Endothelial cell of hepatic sinusoid (primary cell): ENCODE data around the gene LARP1.

ENCODE experiments used
- in situ Hi-C: cut with HindIII; loops from 2 replicates; pipeline ENCODE4 v1.10.0; 2017; ENCODE audit warnings: low sequenced_read_pairs

LARP1 gene

DNA sequence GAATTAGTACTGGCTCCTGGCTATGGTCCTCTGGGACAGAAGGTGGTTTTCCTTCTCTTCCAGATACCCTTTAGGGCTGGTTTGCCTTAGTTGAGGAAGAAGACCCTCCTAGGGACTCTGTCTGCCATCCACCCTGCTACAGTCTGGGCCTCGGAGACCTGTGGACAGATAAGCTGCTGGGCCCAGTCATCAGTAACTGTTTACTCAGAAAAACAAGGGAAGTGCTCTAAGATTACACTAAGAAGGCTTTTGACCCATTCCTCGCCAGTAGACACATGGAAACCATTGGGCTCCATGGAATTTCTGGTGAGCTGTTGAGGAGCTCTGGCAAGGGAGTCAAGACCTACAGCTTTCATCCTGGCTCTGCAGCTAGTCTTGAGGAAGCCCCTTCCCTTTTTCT is 31.2 kb downstream of the LARP1 start:
- in situ Hi-C loops, result no loop called here

DNA sequence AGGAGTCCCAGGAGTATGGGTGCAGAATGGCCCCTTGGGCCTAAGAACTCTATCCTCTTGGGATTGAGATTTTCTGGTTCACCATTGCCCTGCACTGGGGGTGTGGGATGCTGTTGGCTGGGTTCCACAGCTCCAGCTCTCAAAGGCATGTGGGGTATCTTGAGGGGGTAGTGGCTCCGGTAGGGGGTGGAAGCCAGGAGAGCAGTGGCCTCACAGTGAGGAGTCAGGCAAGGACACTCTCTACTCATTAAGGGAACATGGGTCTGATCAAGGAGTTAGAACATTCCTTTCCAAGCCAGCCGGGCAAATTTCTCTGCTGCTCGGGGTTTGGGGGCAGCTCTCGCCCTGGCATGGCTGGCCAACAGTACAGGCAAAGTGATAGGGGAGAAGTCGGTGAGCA is 33.0 kb downstream of the LARP1 start:
- in situ Hi-C loops, result no loop called here

DNA sequence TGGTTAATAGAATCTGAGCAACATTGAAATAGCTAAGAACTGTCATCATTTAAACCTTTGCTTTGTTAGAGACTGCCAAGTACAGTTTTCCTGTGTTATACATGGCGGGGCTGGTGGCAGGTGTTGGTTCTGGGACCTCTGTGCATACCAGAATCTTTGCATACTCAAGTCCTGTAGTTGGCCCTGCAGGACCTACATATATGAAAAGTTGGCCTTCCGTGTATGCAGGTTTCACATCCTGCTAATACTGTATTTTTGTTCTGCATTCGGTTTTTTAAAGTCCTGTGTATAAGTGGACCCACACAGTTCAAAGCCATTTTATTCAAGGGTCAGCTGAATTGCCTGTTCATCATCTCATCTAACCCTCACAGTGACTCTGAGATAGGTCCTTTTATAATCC is 36.4 kb downstream of the LARP1 start:
- in situ Hi-C loops, result loop anchor here (5.0 kb wide), 1 partner anchor 79 kb away; no protein-coding TSS in a partner anchor

DNA sequence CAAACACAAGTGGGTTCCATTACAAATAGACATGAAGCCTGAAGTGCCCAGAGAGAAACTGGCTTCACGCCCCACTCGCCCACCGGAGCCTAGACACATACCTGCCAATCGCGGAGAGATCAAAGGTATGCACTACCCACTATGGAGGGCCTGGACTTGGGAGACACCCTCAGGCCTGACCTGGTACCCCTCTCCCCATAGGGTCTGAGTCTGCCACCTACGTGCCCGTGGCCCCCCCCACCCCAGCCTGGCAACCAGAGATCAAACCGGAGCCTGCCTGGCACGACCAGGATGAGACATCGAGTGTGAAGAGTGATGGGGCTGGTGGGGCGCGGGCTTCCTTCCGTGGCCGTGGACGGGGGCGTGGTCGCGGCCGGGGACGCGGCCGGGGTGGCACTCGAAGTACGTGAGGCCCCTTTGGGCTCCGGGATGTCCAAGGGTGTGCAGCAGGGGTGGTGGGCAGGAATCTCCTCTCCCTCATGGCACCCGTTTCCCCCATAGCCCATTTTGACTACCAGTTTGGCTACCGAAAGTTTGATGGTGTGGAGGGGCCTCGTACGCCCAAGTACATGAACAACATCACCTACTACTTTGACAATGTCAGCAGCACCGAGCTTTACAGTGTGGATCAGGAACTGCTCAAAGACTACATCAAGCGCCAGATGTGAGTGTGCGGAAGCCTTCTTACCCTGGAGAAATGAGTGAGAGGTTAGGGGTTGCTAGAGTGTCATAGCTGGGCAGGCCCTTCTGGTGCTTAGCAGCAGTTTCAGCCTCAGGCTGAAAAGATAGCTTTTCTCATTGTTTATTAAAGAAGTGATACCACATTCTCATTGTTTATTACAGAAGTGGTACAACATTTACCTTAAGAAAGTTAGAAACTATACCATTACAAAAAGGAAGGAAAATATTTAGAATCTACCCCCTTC is 38.7 kb downstream of the LARP1 start:
- in situ Hi-C loops, result loop anchor here (5.0 kb wide), 1 partner anchor 82 kb away; no protein-coding TSS in a partner anchor

DNA sequence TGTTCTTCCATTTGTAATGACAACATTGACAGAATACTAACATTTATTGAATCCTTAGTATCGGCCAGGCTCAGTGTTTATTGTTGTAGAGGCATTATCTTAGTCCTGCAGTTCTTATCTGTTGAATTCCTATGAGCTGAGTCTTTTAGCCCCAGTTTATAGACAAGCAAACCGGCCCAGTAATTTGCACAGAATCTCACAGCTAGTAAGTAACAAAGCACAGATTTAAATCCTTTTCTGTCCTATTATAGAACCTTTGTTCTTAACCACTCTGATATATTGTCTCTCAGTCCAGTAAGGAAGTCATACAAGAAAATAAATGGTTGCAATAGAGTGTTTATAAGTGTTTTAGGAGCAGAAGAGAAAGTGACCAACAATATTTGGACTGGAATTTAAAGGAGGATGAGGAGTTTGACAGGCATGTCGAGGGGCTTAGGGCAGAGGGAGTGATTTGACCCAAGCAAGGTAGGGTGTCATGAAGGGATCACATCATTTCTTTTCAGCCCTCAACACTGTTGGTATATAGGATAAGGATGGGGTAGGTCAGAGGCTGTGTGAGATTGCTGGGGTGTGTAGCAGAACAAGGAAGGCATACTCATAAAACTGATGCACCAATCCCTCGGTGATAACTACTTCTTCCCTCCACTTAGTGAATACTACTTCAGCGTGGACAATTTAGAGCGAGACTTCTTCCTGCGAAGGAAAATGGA is 39.5 kb downstream of the LARP1 start:
- in situ Hi-C loops, result loop anchor here (5.0 kb wide), 1 partner anchor 82 kb away; no protein-coding TSS in a partner anchor

DNA sequence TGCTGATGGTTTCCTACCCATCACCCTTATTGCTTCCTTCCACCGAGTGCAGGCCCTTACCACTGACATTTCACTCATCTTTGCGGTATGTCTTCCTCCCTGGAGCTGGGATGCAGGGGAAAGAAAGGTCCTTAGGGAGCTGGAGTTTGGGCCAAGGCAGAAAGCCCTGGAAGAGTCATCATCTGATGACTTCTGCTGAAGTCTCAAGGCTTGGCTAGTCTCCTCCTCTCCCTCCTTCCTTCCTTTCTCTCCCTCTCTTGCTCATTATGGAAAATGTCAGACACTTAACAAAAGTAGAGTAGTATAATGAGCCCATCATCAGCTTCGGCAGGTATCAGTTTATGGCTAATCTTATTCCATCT is 40.0 kb downstream of the LARP1 start:
- in situ Hi-C loops, result no loop called here

DNA sequence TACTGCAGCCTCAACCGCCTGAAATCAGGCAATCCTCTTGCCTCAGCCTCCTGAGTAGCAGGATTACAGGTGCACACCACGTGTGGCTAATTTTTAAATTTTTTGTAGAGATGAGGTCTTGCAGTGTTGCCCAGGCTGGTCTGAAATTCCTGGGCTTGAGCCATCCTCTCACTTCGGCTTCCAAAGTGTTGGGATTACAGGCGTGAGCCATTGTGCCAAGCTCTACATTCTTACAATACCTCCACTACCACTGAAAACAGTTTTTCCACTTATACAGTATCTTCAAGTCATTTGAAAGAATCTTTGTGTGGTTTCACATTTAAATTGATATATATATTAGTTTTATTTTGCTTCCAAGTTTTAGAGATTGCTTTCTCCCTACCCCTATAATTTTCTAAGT is 42.6 kb downstream of the LARP1 start:
- in situ Hi-C loops, result no loop called here

DNA sequence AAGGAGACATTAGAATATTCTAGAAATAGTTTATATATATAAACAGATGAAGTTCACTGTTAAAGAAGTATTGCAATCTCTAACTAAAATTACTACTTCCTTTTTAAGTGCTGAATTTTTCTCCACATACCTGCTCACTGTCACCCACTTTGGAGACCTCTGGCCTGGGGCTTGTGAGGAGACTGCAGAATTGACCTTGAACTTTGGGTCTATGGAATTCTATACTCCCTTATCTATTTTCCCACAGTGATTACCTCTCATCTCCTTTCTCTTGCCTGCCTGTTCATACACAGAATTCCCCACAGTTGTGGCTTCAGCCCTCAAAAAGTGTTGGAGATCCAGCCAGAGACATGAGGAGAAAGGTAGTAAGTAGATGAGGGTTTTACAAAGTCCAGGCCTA is 45.4 kb downstream of the LARP1 start:
- in situ Hi-C loops, result loop anchor here (5.0 kb wide), 2 partner anchors 102 to 153 kb away; no protein-coding TSS in a partner anchor

DNA sequence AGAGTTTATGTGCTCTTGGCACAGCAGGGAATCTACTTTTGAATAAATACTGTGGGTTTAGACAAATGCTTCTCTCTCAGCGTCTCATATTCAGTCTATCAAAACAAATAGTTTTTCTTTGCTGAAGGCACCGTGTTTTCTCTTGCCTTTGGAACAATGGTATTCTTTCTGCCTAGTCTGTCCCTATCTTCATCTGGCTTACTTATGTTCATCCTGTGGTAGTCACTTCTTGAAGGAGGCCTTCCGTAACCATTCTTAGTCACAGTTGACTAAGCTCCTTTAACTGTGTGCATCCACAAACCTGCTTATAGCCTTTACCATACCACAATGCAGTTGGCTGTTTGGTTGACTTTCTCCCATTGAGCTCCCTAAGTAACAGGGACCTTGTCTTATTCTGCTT is 45.9 kb downstream of the LARP1 start:
- in situ Hi-C loops, result loop anchor here (5.0 kb wide), 2 partner anchors 101 to 154 kb away; no protein-coding TSS in a partner anchor

DNA sequence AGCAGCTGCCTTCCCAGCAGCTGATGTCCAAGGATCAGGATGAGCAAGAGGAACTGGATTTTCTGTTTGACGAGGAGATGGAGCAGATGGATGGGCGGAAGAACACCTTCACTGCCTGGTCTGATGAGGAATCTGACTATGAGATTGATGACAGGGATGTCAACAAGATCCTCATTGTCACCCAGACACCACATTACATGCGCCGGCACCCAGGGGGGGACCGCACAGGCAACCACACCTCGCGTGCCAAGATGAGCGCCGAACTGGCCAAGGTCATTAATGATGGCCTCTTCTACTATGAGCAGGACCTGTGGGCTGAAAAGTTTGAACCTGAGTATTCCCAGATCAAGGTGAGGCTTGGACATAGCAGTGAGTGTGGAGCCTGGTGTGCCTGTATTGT is 46.9 kb downstream of the LARP1 start:
- in situ Hi-C loops, result loop anchor here (5.0 kb wide), 2 partner anchors 100 to 155 kb away; no protein-coding TSS in a partner anchor

DNA sequence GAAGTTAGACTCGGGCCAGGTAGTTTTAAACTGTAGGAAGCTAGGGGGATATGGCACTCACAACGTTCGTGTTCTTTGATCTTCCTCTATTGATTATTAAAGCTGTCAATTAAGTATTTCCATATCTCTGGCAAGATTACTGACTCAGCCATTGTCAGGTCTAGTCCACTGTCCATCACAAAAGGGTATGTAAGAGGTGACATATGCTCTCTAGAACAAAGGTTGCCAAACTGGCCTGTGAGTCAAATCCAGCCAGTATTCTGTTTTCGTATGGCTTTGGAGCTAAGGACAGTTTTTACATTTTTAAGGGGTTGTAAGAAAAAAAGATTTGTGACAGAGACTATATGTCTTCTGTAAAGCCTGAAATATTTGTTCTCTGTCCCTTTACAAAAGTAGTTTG is 51.0 kb downstream of the LARP1 start:
- in situ Hi-C loops, result no loop called here

DNA sequence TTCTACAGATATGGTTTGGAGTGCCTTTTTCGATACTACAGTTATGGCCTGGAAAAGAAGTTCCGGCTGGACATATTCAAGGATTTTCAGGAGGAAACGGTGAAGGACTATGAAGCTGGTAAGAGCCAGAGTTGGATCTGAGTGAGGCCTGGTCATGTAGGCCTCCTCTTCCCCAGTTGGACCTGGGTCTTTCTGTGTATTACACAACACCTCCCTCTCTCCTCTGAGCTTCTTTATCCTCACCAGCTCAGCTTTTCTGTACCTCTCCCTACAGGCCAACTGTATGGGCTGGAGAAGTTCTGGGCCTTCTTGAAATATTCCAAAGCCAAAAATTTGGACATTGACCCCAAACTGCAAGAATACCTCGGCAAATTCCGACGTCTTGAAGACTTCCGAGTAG is 56.1 kb downstream of the LARP1 start:
- in situ Hi-C loops, result no loop called here

DNA sequence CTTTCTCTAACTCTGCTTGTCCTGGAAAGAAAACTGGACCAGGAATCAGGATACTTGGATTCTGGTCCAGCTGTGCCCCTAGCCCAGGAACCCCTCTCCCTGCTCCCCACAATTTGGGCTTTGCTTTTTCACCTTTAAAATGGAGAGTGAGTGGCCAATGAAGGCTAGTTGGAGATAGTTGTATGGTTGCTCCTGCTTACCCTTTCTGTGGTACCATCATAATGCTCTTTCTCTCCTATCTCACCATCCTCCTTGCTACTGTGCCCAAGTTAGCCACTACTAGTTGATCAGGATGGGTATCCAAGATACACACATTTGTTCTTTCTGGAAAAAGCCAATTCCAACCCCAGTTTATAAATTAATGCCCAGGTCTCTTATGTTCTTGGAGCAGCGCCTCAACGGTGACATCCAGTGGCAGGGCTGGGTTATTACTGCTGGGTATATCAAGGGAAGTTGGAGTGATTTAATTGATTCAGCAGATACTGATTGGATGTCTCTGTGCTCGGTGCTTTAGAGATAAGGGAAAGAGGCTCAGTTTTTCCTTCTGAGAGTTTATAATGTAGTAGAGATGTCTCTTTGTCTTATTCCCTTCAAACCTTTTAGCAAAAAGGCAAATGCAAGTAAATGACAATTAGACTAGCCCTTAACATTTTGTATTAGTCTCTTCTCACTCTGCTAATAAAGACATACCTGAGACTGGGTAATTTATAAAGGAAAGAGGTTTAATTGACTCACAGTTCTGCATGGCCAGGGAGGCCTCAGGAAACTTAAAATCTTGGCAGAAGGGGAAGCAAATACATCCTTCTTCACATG is 56.7 kb downstream of the LARP1 start:
- in situ Hi-C loops, result no loop called here

DNA sequence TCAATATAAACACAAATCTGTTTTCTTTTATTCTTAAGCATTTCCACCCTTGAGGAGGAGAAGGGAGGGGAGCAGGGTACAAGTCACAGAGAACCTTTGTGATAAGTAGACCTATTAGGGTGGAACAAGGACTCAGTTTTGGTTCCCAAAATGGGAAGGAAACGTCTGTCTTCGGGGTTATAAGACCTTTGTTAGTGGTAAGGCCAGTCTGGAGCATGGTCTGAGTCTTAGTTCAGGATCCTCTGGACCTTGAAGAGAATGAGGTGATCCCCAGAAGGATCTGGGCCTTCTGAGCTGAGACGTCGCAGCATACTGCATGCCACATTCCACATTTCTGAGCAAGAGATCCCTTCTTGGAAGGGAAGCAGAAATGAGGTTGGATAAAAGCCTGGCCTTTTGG is 58.0 kb downstream of the LARP1 start:
- in situ Hi-C loops, result no loop called here

DNA sequence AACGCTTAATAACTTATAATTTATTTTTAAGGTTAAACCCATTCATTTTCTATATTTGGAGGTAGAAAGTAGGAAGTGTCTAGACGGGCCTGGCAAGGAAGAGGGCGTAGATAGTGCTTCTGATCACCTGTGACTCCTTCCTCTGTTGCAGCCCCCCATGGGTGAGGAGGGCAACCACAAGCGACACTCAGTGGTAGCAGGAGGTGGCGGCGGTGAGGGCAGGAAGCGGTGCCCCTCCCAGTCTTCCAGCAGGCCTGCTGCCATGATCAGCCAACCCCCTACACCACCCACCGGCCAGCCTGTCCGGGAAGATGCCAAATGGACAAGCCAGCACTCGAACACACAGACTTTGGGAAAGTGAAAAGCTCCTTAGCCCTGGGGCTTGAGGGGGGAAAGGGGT is 58.6 kb downstream of the LARP1 start:
- in situ Hi-C loops, result no loop called here

DNA sequence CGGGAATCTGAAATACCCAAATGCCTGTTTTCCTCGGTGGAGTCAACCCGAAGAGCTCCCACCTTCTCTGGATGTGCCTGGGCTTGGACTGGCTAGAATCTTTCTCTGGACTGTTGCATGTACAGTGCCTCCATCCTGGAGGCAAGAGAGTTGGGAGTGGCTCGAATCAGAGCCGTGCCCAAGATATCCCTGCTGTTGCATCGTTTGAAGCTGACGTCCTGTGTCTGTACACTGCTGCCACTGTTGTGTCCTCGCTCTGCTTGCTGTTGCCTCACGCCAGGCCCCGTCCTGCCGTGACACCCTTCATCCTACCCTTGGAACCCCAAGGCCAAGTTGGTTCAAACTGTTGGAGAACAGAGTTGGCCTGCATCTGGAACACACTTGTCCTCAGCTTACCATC is 59.8 kb downstream of the LARP1 start:
- in situ Hi-C loops, result no loop called here

DNA sequence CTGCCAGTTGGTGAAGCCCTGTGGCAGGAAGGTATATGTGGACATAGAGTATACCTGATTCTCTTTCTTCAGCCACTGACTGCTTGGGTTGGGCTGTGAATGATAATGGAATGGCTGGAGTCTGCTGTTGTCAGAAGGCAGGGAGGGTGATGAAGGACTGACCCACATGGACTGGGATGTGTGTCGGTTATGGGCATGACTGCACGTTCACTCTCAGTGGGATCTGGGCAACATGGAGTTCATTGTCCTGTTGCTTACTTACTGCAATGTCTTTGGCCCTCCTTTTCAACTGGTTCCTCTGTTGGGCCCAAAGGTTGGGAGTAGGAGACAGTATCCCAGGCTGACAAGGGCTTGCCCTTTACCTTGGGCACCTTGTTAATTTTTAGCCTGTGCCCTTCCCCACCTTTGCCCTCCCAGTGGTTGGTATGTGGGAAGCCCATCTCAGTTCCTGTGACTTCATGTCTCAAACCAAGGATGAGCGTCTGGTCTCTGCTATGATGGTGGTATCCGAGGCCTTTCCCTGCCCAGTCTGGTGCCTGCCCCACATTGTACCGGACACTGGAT is 60.6 kb downstream of the LARP1 start:
- in situ Hi-C loops, result no loop called here

DNA sequence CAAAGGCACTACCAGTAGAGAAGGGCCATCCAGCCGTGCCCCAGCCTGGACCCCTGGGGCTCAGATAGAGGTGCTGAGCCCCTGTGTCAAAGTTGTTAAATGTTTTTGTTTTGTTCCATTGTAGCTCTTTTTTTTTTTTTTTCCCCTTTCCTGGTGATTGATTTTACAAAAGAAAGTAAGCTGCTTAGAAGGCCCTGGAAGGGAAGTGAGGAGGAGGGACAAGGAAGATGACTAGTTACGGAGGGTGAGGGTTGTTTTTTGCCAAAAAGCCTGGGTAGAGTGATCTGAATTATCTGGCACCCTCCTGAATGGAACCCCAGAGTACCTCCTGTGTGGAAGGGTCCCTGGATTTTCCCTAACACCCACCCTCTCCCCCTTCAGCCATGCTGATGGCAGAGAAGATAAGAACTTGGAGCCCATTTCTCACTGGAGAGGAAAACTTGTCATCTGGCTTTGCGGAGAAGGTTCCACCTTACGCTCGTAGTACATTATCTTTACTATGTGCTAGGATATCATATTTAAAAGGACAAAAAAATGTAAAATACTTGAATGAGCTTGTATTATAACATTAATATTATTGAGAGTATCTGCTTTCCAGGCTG is 61.8 kb downstream of the LARP1 start:
- in situ Hi-C loops, result no loop called here

DNA sequence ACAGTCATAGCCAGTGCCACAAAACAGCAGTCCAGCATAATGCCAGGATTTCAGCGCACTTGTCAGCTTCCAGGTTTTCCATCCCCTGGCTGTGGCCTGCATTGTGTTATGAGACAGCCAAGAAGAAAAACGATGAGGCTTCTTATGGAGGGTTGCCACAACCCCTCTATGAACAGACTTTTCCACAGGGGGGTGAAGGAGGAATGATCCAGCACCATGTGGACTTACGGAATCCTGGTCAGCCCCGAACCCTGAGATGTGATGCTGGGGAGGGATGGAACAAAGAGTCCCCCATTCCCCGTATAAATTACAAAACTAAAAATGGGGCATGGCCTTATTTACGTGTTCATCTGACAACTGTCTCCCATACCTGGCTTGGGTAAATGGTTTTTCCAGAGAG is 62.6 kb downstream of the LARP1 start:
- in situ Hi-C loops, result no loop called here

DNA sequence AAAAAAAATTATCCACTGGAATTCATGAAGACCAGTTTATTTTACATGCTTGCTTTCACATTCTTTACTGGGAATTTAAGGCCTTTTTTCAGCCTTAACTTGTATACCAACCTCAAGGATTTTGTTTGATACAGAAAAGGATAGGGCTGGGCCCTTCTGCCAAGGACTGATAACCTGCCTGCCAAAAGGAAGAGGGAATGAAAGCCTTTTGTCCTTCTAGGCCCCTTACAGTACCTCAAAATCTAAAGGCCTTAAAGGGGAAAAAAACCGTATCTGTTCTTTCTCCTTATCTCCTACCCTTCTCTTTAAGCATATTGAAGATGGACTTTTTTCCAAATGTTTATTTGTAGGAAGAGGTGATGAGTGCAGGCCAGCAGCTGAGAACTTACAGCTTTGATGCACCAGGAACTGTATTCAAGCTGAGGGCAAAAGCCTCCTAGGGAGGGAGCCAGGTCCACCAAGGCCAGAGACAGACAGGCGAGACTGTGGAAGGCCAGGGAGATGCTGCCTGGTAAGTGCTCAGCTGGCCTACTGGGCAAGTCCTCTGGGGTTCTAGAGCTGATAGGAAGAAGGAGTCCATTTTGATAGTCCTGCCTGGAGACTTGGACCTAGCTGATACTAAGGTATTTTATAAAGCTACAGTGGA is 63.4 kb downstream of the LARP1 start:
- in situ Hi-C loops, result no loop called here
